K562 (cell line): ENCODE measurements around the gene MS4A8. TPM values are rescaled to one million over a fixed set of nuclear protein-coding genes. Genes with fewer than 3 reads are reported as not detected.

Experiments
- ATAC-seq: fragments of 200-7000 bp; cut with Tn5 transposase; 3 replicates; pipeline ENCODE4 v1.9.1; 2020; ENCODE audit warnings: moderate library complexity
- BruUV-seq: library from RNA; stranded (reverse); fragments of 400-500 nt; replicated peaks from 2 replicates; lab custom pipeline; 2021; lab: Mats Ljungman, UMichigan
- CTCF ChIA-PET: fragments of 300-600 bp; formaldehyde crosslinking; extraction: SDS; loops from one replicate; lab custom pipeline; 2021; ENCODE audit warnings: low intra/inter-chr PET ratio; lab: Yijun Ruan, JAX
- POLR2A ChIA-PET: fragments of 300-600, 350-650 bp; sonication (Branson Sonifier 250); formaldehyde crosslinking; extraction: SDS; loops from one replicate; lab custom pipeline; 2021; ENCODE audit warnings: antibody characterized with exemption, inconsistent platforms; lab: Yijun Ruan, JAX
- DNase-seq, 4 experiments: peaks; one replicate each; pipeline versions ENCODE4 v3.0.0 to v3.0.0-alpha.2; 2011 to 2018; ENCODE audit warnings: low spot score in 3 of 4, mixed read lengths in 3 of 4; ENCODE audit errors: extremely low read depth in 1 of 4
- FAIRE-seq: peaks from 2 replicates; lab custom pipeline; 2011; peaks lifted over from hg19 to GRCh38; lab: Jason Lieb, UNC
- H2AFZ ChIP-seq: 2 replicates; pipeline ENCODE4 v1.6.0; 2011; ENCODE audit warnings: low read depth, low read length, control low read depth, inconsistent platforms
- H3K27ac ChIP-seq: fragments of 200-600 bp; 3 replicates; pipeline ENCODE4 v1.8.0; 2011; ENCODE audit warnings: low read depth, mild to moderate bottlenecking, control low read depth, inconsistent platforms, low read length, moderate library complexity, mixed read lengths; ENCODE audit errors: extremely low read depth
- H3K27me3 ChIP-seq, 2 experiments: fragments of 300-600 bp in 1 of 2; 2 replicates in 1 of 2; 3 replicates in 1 of 2; pipeline versions ENCODE4 v1.6.0 to v1.8.0; 2011; ENCODE audit warnings: inconsistent platforms in 2 of 2, low read length in 2 of 2, mild to moderate bottlenecking in 1 of 2, mixed read lengths in 1 of 2, moderate library complexity in 1 of 2; ENCODE audit not compliant: control insufficient read depth in 2 of 2, insufficient read depth in 2 of 2
- H3K36me3 ChIP-seq: fragments of 300-600 bp; 3 replicates; pipeline ENCODE4 v1.8.0; 2011; ENCODE audit warnings: mild to moderate bottlenecking, low read length, inconsistent platforms; ENCODE audit not compliant: control insufficient read depth, insufficient read depth
- H3K4me1 ChIP-seq, 2 experiments: fragments of 200-600 bp in 1 of 2; replicated peaks in 1 of 2; 2 replicates in 1 of 2; 3 replicates in 1 of 2; pipeline versions ENCODE4 v1.5.1 to v1.8.0; 2011; ENCODE audit warnings: inconsistent platforms in 2 of 2, low read length in 2 of 2, mild to moderate bottlenecking in 1 of 2, mixed read lengths in 1 of 2, moderate library complexity in 1 of 2; ENCODE audit not compliant: control insufficient read depth in 2 of 2, insufficient read depth in 2 of 2
- H3K4me2 ChIP-seq: 2 replicates; pipeline ENCODE4 v1.6.1; 2011; ENCODE audit warnings: low read length, control low read depth, inconsistent platforms, mixed read lengths; ENCODE audit not compliant: insufficient read depth
- H3K4me3 ChIP-seq: fragments of 200-600 bp; sonication (generic), shearing (Covaris generic); 2 replicates; pipeline ENCODE4 v1.5.1; 2016; ENCODE audit warnings: control low read depth, inconsistent platforms
- H3K79me2 ChIP-seq: fragments of 200-600 bp; 3 replicates; pipeline ENCODE4 v1.8.0; 2011; ENCODE audit warnings: low read length, inconsistent platforms; ENCODE audit not compliant: control insufficient read depth, insufficient read depth
- H3K9ac ChIP-seq, 2 experiments: 2 replicates each; pipeline versions ENCODE4 v1.6.0 to v1.6.1; 2011; ENCODE audit warnings: low read depth in 2 of 2, low read length in 2 of 2, control low read depth in 1 of 2, inconsistent platforms in 1 of 2, mild to moderate bottlenecking in 1 of 2, mixed read lengths in 1 of 2; ENCODE audit not compliant: insufficient read depth in 1 of 2
- H3K9me1 ChIP-seq: one replicate; pipeline ENCODE4 v1.6.0; 2011; ENCODE audit warnings: inconsistent platforms, mild to moderate bottlenecking, low read length, moderate library complexity; ENCODE audit not compliant: control insufficient read depth, insufficient read depth
- H3K9me3 ChIP-seq: replicated peaks from 2 replicates; pipeline ENCODE4 v1.5.1; 2011; ENCODE audit warnings: low read depth, low read length, inconsistent platforms; ENCODE audit not compliant: control insufficient read depth, insufficient read depth
- H4K20me1 ChIP-seq: replicated peaks from 2 replicates; pipeline ENCODE4 v1.6.1; 2011; ENCODE audit warnings: low read length, inconsistent platforms, mixed read lengths; ENCODE audit not compliant: control insufficient read depth, insufficient read depth
- CLOCK ChIP-seq: fragments of 250-450 bp; sonication (Bioruptor Pico); IDR thresholded peaks from 2 replicates; pipeline ENCODE4 v1.4.0; 2020; ENCODE audit warnings: mild to moderate bottlenecking, moderate library complexity, borderline replicate concordance
- PKNOX1 ChIP-seq: fragments of 450-650 bp; IDR thresholded peaks from 2 replicates; pipeline ENCODE4 v1.6.1; 2016
- PRPF4 ChIP-seq: fragments of 200-400 bp; formaldehyde crosslinking; IDR thresholded peaks from one replicate; pipeline ENCODE4 v1.6.1; 2017; ENCODE audit warnings: low read length, low read depth, mild to moderate bottlenecking; ENCODE audit not compliant: insufficient read depth, poor library complexity, severe bottlenecking
- PTBP1 ChIP-seq: fragments of 200-400 bp; formaldehyde crosslinking; IDR thresholded peaks from 2 replicates; pipeline ENCODE4 v1.6.1; 2017; ENCODE audit warnings: low read depth, low read length
- SAFB2 ChIP-seq: fragments of 200-400 bp; formaldehyde crosslinking; IDR thresholded peaks from 2 replicates; pipeline ENCODE4 v1.6.1; 2018; ENCODE audit warnings: borderline replicate concordance, low read length, low read depth, moderate library complexity; ENCODE audit not compliant: severe bottlenecking
- SETDB1 ChIP-seq: IDR thresholded peaks from one replicate; pipeline ENCODE4 v1.6.1; 2012; ENCODE audit warnings: low read length, control low read depth, inconsistent platforms
- SMC3 ChIP-seq: conservative IDR thresholded peaks from 2 replicates; pipeline ENCODE4 v1.6.1; 2011; ENCODE audit warnings: low read depth, low read length, improper control_type of control experiment; ENCODE audit not compliant: insufficient read depth
- SRSF1 ChIP-seq: fragments of 200-400 bp; formaldehyde crosslinking; IDR thresholded peaks from 2 replicates; pipeline ENCODE4 v1.6.1; 2017; ENCODE audit warnings: mild to moderate bottlenecking, low read depth, low read length, moderate library complexity
- TOE1 ChIP-seq, 2 experiments: fragments of 450-650 bp in 1 of 2; sonication (generic) in 1 of 2; formaldehyde crosslinking in 1 of 2; IDR thresholded peaks; 2 replicates each; pipeline versions ENCODE4 v1.7.1 to v1.8.0; 2016 to 2022; ENCODE audit warnings: borderline replicate concordance in 2 of 2, mild to moderate bottlenecking in 2 of 2, antibody characterized with exemption in 1 of 2, inconsistent platforms in 1 of 2, low read depth in 1 of 2, missing genetic modification reagents in 1 of 2, moderate library complexity in 1 of 2
- ZBTB12 ChIP-seq: fragments of 250-450 bp; sonication (Bioruptor Pico); IDR thresholded peaks from 2 replicates; pipeline ENCODE4 v1.4.0; 2020
- ZFX ChIP-seq: sonication (generic); formaldehyde crosslinking; IDR thresholded peaks from 2 replicates; pipeline ENCODE4 v1.8.0; 2022; ENCODE audit warnings: mild to moderate bottlenecking, missing genetic modification reagents, moderate library complexity
- WGBS: fragments of 100-300 bp; shearing (Covaris generic); methylation state at CpG from one replicate; pipeline ENCODE4 v1.1.6; 2016; ENCODE audit warnings: low coverage, mixed read lengths; ENCODE audit not compliant: insufficient coverage; ENCODE audit errors: missing lambda C conversion rate; 5-methylcytosine and 5-hydroxymethylcytosine counted together
- in situ Hi-C: fragments of 300-500 bp; cut with MboI; formaldehyde crosslinking; loops from 4 replicates; pipeline ENCODE4 v1.15.0; 2018; ENCODE audit warnings: inconsistent platforms, mixed read lengths
- intact Hi-C: fragments of 100-400 bp; cut with micrococcal nuclease; formaldehyde crosslinking; loops from 2 replicates; pipeline ENCODE4 v1.14.2; 2022
- polyA plus RNA-seq, 8 experiments: library from polyadenylated mRNA; depleted of rRNA in 4 of 8; stranded (reverse) in 5 of 8; unstranded in 3 of 8; fragments of >200 nt; fragmentation: Nextera tagmentation in 2 of 8; fragmentation: Illumina TruSeq in 1 of 8; extraction: Ambion mirVana in 2 of 8; extraction: Trizol in 1 of 8; gene quantifications; 2 replicates each; pipeline versions ENCODE4 v1.2.1 to v1.2.3, GENCODE V29; 2011 to 2014; ENCODE audit warnings: inconsistent platforms in 1 of 8, missing spikeins in 1 of 8
- total RNA-seq, 7 experiments: library from RNA; depleted of rRNA in 6 of 7; stranded (reverse); fragments of >200 nt in 6 of 7; fragmentation: Illumina TruSeq in 2 of 7; extraction: Trizol in 2 of 7; gene quantifications; 2 replicates each; pipeline versions ENCODE4 v1.2.1 to v1.2.3, GENCODE V29; 2011 to 2021; ENCODE audit warnings: low replicate concordance in 1 of 7

The MS4A8 gene
- total and polyA plus RNA-seq, 9 of the 15 experiments (the other 6 are each of a cell fraction or from before 2014, with no cell fraction given) = not detected

DNA sequence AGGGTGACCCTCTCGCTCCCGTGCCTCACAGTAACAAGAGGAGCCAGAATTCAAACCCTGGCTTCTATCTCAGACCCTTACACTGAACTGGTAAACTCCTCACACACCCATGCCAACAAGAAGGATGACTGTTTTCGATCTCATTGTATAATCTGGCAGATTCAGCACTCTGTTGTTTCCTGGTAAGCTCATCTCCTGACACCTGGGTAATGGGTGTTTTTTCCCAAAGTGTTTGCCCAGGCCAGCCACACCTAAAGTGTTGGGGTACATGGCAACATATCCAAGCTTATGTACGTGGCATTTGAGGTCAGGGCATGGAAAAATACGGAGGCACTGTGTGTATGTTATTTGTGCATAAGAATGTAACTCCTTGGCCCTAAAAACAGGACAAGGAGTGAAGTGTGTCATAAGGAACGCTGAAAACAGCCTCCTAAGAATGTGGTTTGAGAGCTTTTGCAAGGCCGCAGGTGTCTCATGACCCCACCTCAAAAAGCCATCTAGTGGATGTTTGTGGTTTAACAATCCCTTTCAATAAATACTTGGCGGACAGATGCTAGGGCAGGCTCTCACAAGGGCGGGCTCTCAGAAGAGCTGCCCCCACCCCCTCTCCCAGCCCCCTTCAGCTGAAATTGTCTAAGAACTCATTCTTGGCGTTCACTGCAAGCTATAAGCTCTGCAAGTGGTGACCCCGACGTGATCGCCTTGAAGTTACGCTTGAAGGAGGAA, 57.1 kb downstream of the MS4A8 start, which contains the start of gene MS4A15 (continued):
- TF ChIP-seq SMC3 (peak; percentile 37; the same call in 1 of the 2 replicates), ZFX (CRISPR knock-in tag) (no peak), SETDB1 (no peak), PRPF4 (no peak), PTBP1 (no peak)
- TF ChIP-seq, all 486 proteins: peak for 5

GRCh38 chr11:60757231-60757800, 57.9 kb downstream of the MS4A8 start:
- H2AFZ ChIP-seq = no peak overlapping the region
- DNase-seq = no peak
- no peak overlapping the region for H3K4me3 ChIP-seq
- no peaks in the 10 kb centered on the region for H3K36me3 ChIP-seq
- no peak overlapping the region for H3K4me2 ChIP-seq
- intact Hi-C loops = loop anchor here (10.0 kb wide), 2 partner anchors 103 to 493 kb away; no protein-coding TSS in a partner anchor
- in situ Hi-C loops = no loop called here
- no peaks in the 10 kb centered on the region for H3K9me1 ChIP-seq
- BruUV-seq = no TSS peak
- POLR2A ChIA-PET = interaction anchor here (0.7 to 1.5 kb wide), 2 partner anchors 25 to 37 kb away, joined by 3 read pairs; no protein-coding TSS in a partner anchor
- WGBS = 5% methylated on average over 19 of the region's 19 CpGs
- H3K27ac ChIP-seq = no peak overlapping the region
- ATAC-seq = no peak
- no peak for FAIRE-seq
- no peaks in the 10 kb centered on the region for H3K79me2 ChIP-seq
- no peaks in the 10 kb centered on the region for H3K9me3 ChIP-seq
- peaks cover 0 to 8% of the 10 kb centered on the region in 2 experiments; a peak in 2 of 5 replicates for H3K4me1 ChIP-seq
- no peak overlapping the region for H3K9ac ChIP-seq
- H4K20me1 ChIP-seq = no peaks in the 10 kb centered on the region
- CTCF ChIA-PET = no interaction called here
- H3K27me3 ChIP-seq = peaks cover 25 to 37% of the 10 kb centered on the region in 2 experiments
- TF ChIP-seq TOE1 (IDR thresholded peaks at IDR 0.05; ENCODE audit: borderline replicate concordance) (no peak), TOE1 (CRISPR knock-in tag; IDR thresholded peaks at IDR 0.05; ENCODE audit: borderline replicate concordance, low read depth) (no peak), SRSF1 (no peak), CLOCK (CRISPR knock-in tag) (no peak), ZBTB12 (no peak), SAFB2 (no peak), PKNOX1 (no peak)
